ENCODE data around the gene C15orf40.

Gene C15orf40

DNA sequence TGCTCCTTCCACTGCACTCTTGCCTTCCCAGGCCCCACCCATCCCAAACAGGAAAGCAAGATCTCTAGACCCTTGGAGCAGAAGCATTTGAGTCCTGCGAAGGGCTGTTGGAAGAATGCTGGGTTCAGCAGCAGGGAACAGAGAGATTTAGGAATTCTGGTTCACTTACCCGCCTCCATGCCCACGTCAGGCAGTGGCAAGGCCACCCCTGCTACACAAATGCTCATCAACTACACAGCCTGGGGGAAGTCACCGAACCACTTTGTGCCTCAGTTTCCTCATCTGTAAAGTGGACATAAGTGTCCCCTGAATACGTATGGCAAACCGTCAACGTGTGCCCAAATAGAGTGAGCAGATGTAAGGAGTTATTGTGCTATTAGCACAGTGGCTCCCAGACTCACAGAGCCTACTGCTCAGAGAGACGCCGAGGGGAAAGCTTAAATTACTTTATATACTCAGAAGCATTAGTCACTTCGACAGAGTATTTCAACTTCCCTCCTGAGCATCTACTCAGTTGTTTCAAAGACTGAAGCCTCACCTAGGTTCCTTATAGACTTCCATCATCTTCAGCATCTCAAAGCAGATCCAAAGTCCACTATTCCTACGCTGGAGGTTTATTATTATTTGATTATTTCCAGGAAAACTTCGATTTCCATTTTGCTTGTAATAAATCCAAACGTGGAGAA lies 59.8 kb downstream of the C15orf40 start:
- Histone ChIP-seq H3K9me3 (ENCODE audit: severe bottlenecking) (no peaks in the 10 kb centered on the region), H3K36me3 (no peaks in the 10 kb centered on the region), H3K27ac (no peak overlapping the region; the same call in 1 of the 2 replicates), H3K27me3 (ENCODE audit: insufficient read depth, low read depth, severe bottlenecking) (no peaks in the 10 kb centered on the region), H3K4me3 (ENCODE audit: low read depth, low read length) (peak overlapping the region; percentile 80)
- TF ChIP-seq CTCF (IDR thresholded peaks at IDR 0.05; ENCODE audit: low read depth, low read length) = no peak
- no peak for DNase-seq

- no peak for DNase-seq
- no peak for TF ChIP-seq CTCF (IDR thresholded peaks at IDR 0.05; ENCODE audit: low read depth, low read length)
- H3K36me3 ChIP-seq = no peaks in the 10 kb centered on the region
- H3K27ac ChIP-seq = no peak overlapping the region
- H3K27me3 ChIP-seq (ENCODE audit: insufficient read depth, low read depth, severe bottlenecking) = no peaks in the 10 kb centered on the region
- H3K4me3 ChIP-seq (ENCODE audit: low read depth, low read length) = no peak overlapping the region
- H3K9me3 ChIP-seq (ENCODE audit: severe bottlenecking) = no peaks in the 10 kb centered on the region
Observed at GRCh38 chr15:82950746-82951370, 60.6 kb downstream of the C15orf40 start.

GRCh38 chr15:82950295-82950694 lies 61.1 kb downstream of the C15orf40 start:
- Histone ChIP-seq H3K9me3 (ENCODE audit: severe bottlenecking) (no peaks in the 10 kb centered on the region), H3K27ac (no peak overlapping the region), H3K4me3 (ENCODE audit: low read depth, low read length) (no peak overlapping the region), H3K27me3 (ENCODE audit: insufficient read depth, low read depth, severe bottlenecking) (no peaks in the 10 kb centered on the region), H3K36me3 (no peaks in the 10 kb centered on the region)
- DNase-seq = no peak
- TF ChIP-seq CTCF (IDR thresholded peaks at IDR 0.05; ENCODE audit: low read depth, low read length) = no peak

DNA sequence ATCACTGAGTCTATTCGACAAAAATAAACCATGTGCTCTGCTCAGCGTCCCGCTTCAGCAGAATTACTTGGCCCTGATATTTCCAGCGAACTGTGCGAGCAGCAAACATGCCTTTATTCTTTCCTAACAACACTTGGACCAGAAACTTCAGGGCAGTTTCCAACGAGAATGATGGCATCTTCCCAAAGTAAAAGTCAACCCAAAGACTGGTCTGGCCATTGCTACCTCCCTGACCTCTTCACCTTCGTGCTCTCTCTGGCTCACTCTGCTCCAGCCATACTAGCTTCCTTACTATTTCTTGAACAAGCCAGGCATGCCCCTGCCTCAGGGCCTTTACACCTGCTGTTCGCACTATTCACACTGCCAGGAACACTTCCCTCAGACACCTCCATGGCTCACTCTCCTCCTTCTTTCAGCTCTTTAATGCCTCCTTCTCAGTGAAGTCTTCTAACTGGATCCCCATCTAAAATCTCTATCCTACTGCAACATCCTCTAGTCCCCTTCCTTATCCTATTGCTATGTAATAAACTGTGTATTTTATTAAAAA lies 65.2 kb downstream of the C15orf40 start:
- TF ChIP-seq CTCF (IDR thresholded peaks at IDR 0.05; ENCODE audit: low read depth, low read length) = no peak
- H3K27ac ChIP-seq = no peak overlapping the region
- no peaks in the 10 kb centered on the region for H3K36me3 ChIP-seq
- DNase-seq = no peak
- H3K27me3 ChIP-seq (ENCODE audit: insufficient read depth, low read depth, severe bottlenecking) = no peaks in the 10 kb centered on the region
- H3K9me3 ChIP-seq (ENCODE audit: severe bottlenecking) = no peaks in the 10 kb centered on the region
- H3K4me3 ChIP-seq (ENCODE audit: low read depth, low read length) = no peak overlapping the region

DNA sequence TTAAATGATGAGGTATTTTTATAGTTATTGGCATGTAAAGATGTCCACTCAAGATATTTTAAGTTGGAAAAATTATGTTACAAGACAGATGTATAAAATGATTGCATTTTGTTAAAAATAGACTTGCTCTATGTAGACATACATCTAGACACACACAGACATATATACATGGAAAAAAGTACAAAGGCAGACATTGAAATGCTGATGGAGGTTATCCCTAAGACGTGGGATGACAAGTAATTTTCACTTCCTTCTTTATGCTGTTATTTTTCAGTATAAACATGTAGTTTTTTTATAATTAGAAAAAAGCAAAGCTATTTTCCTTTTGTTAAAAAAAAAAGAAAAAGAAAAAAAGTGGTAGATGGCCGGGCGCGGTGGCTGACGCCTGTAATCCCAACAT lies 66.1 kb downstream of the C15orf40 start:
- no peaks in the 10 kb centered on the region for H3K9me3 ChIP-seq (ENCODE audit: severe bottlenecking)
- no peak for DNase-seq
- H3K4me3 ChIP-seq (ENCODE audit: low read depth, low read length) = no peak overlapping the region
- no peaks in the 10 kb centered on the region for H3K36me3 ChIP-seq
- TF ChIP-seq CTCF (IDR thresholded peaks at IDR 0.05; ENCODE audit: low read depth, low read length) = no peak
- H3K27ac ChIP-seq = no peak overlapping the region
- no peaks in the 10 kb centered on the region for H3K27me3 ChIP-seq (ENCODE audit: insufficient read depth, low read depth, severe bottlenecking)
